ENCODE data around the gene RGL3.

- TF ChIP-seq CTCF (IDR thresholded peaks at IDR 0.05; ENCODE audit: low read length) (no peak), EZH2 (IDR thresholded peaks at IDR 0.05; ENCODE audit: borderline replicate concordance, low read length) (no peak)
These were observed 63.1 kb downstream of the RGL3 start for GRCh38 chr19:11356074-11356397.

All from OCI-LY1 (cell line).